ENCODE data around the gene TICAM2.

- TF ChIP-seq POLR2A (IDR thresholded peaks at IDR 0.05): no peak
- no peak for TF ChIP-seq CTCF (IDR thresholded peaks at IDR 0.05)
- TF ChIP-seq POLR2AphosphoS5 (IDR thresholded peaks at IDR 0.05): no peak
These were observed 23.1 kb downstream of the TICAM2 start for GRCh38 chr5:115579216-115579615.

Data from breast epithelium (tissue), 3 donors.